Esophagus muscularis mucosa (tissue), 4 donors: ENCODE measurements around the gene FAIM.

Source experiments
- CTCF ChIP-seq, 3 experiments: fragments of 200-600 bp in 2 of 3; fragments of 450-650 bp in 1 of 3; sonication (generic) in 2 of 3; IDR thresholded peaks; one replicate each; pipeline ENCODE4 v1.5.1; 2017 to 2019; ENCODE audit warnings: antibody characterized with exemption in 3 of 3, mild to moderate bottlenecking in 2 of 3, moderate library complexity in 1 of 3
- EP300 ChIP-seq: sonication (generic); formaldehyde crosslinking; IDR thresholded peaks from one replicate; pipeline ENCODE4 v1.6.1; 2017; ENCODE audit warnings: antibody characterized with exemption
- POLR2A ChIP-seq: fragments of 450-650 bp; IDR thresholded peaks from one replicate; pipeline ENCODE4 v1.6.1; 2017; ENCODE audit warnings: antibody characterized with exemption, moderate library complexity, mild to moderate bottlenecking, low read depth
- POLR2AphosphoS5 ChIP-seq, 2 donors: sonication (generic); formaldehyde crosslinking; IDR thresholded peaks; one replicate each; pipeline ENCODE4 v1.6.1; 2017; ENCODE audit warnings: antibody characterized with exemption in 2 of 2

- TF ChIP-seq CTCF (IDR thresholded peaks at IDR 0.05) (no peak), POLR2A (no peak), POLR2AphosphoS5 (IDR thresholded peaks at IDR 0.05) (peak; percentile 13 to 20), EP300 (no peak)
These were observed at the start of gene FAIM for GRCh38 chr3:138608322-138609135.
